T47D (cell line): ENCODE data around the gene HHIPL1.

Source experiments
- DNase-seq, 2 experiments: peaks; one replicate each; pipeline versions ENCODE4 v3.0.0 to v3.0.0-alpha.2; 2011 to 2012; ENCODE audit warnings: low read depth in 1 of 2, low spot score in 1 of 2
- JUND ChIP-seq: IDR thresholded peaks from 2 replicates; pipeline ENCODE4 v1.6.1; 2012; ENCODE audit warnings: low read depth
- in situ Hi-C: cut with HindIII; loops from 2 replicates; pipeline ENCODE4 v1.10.0; 2016; ENCODE audit warnings: low sequenced_read_pairs, low pct_unique_long_range_greater_than_20kb

Gene HHIPL1

GRCh38 chr14:99616832-99617800 lies 27.8 kb upstream of the HHIPL1 start:
- in situ Hi-C loops = no loop called here
- DNase-seq = no peak
- TF ChIP-seq JUND = no peak

DNA sequence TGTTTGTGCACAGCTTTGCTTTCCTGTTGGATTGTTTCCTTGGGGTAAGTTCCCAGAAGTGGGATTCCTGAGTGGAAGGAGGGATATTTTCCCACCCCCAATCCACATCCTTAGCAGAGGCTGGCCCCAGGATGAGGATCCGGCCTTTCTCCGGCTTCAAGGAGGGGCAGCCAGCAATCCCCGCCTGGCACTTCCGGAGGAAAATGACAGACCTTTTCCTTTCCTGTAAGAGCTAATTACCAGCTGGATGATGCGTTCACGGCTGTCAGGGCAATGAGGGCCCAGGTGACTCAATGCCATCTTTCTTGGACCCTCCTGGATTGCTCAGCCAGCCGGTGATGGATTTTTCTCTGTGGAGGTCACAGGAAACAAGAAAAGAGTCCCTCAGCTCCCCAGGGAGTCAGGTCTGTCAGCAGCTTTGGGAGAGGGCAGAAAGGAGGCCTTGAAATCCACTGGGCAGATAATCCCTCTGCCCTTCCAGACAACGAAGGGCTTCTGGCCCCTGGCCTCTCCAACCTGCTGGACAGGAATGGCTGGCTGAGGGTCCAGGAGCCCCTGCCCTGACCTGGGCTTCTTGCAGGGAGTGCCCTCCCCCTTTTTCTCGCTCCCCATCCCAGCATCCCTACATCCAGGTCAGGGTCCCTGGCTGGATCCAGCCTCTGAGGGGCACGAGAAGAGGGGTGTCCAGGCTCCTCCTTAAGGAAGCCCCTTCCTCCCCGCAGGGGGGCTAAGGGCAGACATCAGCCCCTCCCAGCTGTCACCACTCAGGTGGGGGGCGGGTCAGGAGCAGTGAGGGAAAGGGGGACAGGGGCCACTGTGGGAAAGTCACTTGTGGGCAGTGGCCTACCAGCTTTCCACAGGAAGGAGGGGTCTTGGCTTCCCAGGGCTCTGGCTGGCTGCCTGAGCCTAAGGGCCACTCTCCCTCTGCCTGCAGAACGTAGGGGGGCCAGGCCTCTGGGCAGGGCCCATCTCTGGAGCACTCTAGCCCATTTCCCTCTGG lies 24.8 kb upstream of the HHIPL1 start:
- in situ Hi-C loops = no loop called here
- no peak for DNase-seq
- TF ChIP-seq JUND = no peak

- in situ Hi-C loops = no loop called here
- no peak for TF ChIP-seq JUND
- DNase-seq = peak in 1 of 2 experiments; percentile 83
Observed at GRCh38 chr14:99621948-99622347, 23.0 kb upstream of the HHIPL1 start.

- in situ Hi-C loops = no loop called here
- DNase-seq = no peak
- no peak for TF ChIP-seq JUND
Observed at GRCh38 chr14:99624024-99624423, 20.9 kb upstream of the HHIPL1 start.

DNA sequence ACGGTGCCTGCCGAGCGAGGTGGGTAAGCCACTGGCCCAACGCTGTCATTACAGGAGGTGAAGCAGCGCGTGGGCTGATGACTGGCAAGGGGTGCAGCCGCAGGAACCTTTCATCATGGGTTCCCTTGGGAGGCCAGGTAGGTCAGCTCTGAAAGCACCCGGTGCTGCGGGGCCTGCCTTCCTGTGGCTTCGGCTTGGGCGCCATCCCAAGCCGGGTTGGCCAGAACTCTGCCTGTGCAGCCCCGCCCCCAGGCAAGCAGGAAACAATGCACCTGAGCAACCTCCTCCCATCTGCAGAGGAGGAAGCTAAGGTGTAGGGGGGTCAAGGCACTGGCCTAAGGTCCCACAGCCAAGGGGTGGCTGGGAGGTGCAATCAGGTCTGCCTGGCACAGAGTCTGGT lies 20.0 kb upstream of the HHIPL1 start:
- in situ Hi-C loops = no loop called here
- peak in 1 of 2 experiments; percentile 26 for DNase-seq
- TF ChIP-seq JUND = no peak

GRCh38 chr14:99625476-99625875 lies 19.5 kb upstream of the HHIPL1 start:
- TF ChIP-seq JUND = no peak
- DNase-seq = no peak
- in situ Hi-C loops = no loop called here

- no peak for DNase-seq
- in situ Hi-C loops = no loop called here
- TF ChIP-seq JUND = no peak
Observed at GRCh38 chr14:99626041-99626648, 18.8 kb upstream of the HHIPL1 start.

GRCh38 chr14:99627100-99627499 lies 17.8 kb upstream of the HHIPL1 start:
- no peak for DNase-seq
- in situ Hi-C loops = no loop called here
- TF ChIP-seq JUND = no peak

- in situ Hi-C loops = no loop called here
- TF ChIP-seq JUND = no peak
- no peak for DNase-seq
Observed at GRCh38 chr14:99627510-99628381, 17.2 kb upstream of the HHIPL1 start.

DNA sequence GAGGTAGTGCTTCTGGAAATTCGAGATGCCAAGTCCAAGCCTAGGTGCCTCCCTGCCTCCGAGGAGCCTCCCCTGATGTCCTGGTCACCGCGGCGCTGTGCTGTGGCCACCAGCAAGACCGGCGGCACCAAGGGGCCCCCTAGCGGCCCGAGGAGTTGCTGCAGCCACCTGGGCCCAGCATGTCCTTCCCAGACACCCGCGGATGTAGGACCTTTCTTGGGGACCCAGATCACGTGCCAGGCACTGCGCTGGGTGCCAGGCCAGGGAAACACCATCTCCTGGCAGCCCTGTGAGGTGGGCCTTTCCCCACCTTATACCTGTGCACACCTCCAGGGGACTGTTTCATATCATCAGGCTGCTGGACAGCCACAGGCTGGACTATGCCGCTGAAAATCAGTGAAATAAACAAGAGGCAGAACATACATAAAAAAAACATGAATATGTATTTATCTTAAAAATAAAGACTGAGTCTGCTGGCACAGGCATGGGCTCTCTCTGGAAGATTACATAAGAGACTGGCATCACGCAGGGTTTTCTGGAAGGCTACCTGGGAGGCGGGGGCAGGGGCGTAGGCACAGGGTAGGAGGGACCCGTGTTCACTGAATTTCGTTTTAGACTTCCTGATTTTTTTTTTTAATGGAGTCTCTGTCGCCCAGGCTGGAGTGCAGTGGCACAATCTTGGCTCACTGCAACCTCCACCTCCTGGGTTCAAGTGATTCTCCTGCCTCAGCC lies 15.9 kb upstream of the HHIPL1 start:
- no peak for TF ChIP-seq JUND
- peak; percentile 83 to 95 for DNase-seq
- in situ Hi-C loops = no loop called here

DNA sequence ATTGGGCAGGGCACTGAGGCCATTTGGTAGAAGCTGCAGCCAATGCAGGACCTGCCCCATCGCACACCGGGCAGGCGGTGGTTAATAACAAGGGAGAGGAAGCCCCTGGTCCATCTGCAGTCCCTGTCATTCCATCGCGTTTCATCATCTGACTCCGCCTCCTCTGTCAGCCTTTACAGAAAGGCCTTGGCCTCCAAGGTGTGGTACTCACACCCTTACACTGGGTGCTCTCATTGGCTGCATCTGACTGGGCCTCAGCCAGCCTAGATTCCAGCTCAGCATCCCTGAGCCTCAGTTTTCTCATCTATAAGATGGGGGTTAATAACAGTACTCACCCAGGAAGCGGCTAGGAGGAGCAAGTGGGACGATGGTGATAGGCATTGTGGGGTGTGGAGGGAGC lies 14.7 kb upstream of the HHIPL1 start:
- TF ChIP-seq JUND = no peak
- in situ Hi-C loops = no loop called here
- no peak for DNase-seq
